DMS153 treated with DMSO at 0.1 percent for 48 hours (cell line): Measurements from ENCODE around the gene PLXNB2.

Experiments used
- DNase-seq: peaks from one replicate; lab custom pipeline; 2025; ENCODE audit not compliant: unreplicated experiment; lab: John Stamatoyannopoulos, UW

PLXNB2 gene

DNA sequence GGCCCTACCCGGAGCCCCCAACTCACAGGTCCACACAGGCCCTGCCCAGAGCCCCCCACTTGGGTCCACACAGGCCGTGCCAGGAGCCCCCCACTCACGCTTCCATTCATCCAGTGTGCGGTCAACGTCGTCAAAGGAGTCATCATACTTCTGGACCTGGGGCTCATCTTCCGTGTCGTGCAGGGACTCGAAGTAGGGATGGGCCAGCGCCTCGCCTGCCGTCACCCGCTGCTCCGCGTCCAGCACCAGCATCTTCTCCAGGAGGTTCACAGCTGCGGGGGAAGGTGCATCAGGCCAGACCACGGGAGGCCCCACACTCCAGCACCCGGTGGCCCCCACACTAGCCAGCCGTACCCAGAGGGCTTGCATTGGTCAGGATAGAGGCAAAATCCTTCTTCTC, 52.3 kb downstream of the PLXNB2 start:
- DNase-seq, result no peak

DNA sequence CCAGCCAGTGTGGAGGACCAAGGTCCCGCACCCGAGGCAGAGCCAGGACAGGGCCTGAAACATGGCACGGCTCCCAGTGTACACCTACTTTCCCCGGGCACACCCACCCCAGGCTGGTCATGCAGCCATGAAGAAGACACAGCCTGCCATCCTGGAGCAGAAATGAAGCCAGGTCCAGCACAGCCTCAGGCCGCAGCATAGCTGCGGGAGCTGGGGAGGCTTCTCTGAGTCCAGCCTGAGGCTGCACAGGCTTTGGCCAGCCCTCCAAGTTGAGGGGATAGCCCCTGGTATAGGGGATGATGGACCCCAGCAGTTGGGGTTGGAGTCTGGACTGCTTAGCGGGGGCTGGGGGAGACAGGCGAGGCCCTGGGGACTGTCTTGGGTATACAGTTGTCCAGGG, 53.5 kb downstream of the PLXNB2 start:
- no peak for DNase-seq

- DNase-seq, result no peak
Observed at GRCh38 chr22:50253046-50253915, 54.2 kb downstream of the PLXNB2 start.

GRCh38 chr22:50252082-50253045, 55.1 kb downstream of the PLXNB2 start:
- peak; percentile 22 for DNase-seq

DNA sequence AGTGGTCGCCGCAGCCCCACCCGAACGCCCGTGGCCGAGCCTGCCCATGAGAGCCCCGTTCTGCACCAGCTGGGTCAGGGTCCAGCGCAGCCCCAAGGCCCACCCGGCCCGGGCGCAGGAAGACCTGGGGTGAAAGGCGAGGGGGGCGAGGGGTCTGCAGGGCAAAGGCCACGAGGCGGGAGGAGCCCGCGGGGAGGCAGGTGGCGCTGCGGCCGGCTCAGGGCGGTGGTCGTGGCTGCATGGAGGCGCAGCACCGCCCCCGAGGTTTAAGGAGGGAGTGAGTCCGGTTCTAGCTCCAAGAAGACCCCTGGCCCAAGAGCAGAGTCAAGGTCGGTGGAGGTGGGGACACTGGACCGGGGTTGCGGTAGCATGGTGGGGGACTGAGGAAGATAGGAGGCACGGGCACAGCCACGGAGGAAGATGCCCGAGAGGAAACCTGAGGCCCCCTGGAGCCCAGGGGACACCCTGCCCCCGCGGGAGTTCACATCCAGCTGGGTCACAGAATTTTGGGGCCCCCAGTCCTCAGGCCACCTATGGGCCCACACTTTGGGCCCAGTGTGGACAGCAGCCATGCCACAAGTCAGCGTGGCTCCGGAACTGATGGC, 55.9 kb downstream of the PLXNB2 start:
- DNase-seq, result no peak

- peak; percentile 58 for DNase-seq
Observed at GRCh38 chr22:50250555-50251476, 56.6 kb downstream of the PLXNB2 start, which contains the start of gene HDAC10. Gene HDAC10 (minus strand): TSS chr22:50251265. CDS start chr22:50251032, 233 bp downstream.

GRCh38 chr22:50250249-50250554, 57.2 kb downstream of the PLXNB2 start:
- no peak for DNase-seq

DNA sequence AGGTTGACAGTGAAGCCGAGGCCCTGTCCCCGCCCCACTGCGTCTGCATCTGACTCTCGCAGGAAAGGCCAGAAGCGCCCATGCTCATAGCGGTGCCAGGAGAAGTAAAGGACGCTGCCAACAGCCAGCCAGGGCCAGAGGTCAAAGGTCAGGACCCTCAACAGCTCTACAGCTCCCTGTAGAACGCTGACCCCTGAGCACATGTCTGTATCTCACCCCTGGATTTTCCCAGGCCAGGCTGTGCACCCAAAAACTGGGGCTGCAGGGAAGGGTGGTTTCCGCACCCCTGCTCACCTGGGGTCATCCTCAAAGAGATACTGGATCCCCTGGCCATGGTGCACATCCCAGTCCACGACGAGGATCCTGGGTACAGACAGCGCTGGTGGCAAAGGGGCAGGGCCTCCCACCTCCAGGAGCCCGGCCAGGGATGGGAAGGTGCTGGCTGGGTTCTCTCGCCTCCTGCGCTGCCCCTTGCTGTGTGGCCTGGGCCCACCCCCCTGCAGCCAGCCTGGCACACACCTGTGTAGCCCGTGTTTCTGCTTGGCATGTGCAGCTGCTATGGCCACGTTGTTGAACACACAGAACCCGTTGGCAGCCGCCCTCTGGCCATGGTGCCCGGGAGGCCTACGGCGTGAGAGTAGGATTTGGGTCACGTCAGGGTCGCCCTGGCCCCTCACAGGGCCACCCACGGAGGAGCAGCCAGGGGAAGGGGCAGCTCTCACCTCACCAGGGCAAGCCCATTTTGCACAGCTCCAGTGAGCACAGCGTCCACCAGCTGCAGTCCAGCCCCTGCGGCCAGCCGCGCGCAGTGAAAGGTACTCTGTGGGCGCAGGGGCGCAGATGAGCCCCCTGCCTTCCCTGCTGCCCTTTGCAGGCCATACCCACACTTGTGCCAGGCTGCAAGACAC, 57.9 kb downstream of the PLXNB2 start:
- no peak for DNase-seq

DNA sequence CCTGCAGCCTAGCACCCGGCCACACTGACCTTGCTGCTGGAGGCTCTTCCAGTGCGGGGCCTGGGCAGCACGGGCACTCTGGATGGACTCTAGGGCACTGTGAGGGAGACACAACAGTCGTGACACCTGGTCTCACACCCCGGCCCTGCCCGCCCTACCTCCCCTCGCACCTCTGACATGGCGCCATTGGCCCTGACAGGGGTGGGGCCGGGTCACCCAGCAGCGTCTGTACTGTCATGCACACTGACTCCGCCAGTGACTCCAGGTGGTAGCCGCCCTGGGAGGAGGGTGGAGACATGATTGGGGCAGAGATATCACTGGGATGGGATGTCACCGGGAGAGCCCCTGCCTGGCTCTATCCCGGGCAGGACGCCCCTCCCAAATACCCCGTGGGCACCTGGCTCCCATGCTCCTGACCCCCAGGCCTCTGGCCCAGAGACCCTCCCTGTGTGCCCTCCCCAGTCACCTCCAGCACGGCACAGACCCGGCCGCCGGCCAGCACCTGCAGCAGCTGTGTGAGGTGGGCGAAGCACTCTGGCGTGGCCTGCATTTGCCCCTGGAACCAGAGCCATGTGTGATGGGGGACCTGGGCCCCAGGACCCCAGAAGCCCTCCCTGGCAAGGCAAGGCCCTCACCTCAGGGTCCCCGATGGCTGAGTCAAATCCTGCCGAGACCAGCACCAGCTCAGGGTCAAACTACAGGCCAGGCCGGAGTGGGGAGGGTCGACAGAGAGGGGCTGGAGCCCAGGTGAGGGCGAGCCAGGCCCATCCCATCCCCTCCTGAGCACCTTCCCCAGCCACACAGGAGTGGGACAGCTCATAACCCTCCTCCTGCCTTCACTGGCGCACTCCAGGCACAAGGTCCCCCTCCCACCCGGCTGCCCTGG, 59.0 kb downstream of the PLXNB2 start:
- DNase-seq, result no peak

DNA sequence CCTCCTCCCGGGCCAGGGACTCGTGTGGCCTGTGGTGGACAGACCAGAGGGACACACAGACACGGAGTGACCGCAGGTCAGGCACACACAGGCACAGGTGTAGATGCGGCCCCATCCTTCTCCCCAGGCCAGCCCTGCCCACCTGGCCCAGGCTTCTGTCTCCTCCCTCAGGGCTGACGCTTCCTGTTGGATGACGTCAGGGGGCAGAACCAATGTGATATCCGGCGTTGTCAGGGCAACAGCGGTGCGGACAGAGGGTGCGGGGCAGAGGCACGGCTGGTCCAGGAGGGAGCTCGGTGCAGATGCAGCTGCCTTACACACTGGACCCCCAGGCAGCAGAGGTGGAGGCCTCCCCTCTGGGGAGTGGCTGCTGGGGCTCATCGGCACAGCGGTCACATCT, 59.7 kb downstream of the PLXNB2 start:
- peak; percentile 78 for DNase-seq

GRCh38 chr22:50246242-50247175, 60.9 kb downstream of the PLXNB2 start:
- no peak for DNase-seq

DNA sequence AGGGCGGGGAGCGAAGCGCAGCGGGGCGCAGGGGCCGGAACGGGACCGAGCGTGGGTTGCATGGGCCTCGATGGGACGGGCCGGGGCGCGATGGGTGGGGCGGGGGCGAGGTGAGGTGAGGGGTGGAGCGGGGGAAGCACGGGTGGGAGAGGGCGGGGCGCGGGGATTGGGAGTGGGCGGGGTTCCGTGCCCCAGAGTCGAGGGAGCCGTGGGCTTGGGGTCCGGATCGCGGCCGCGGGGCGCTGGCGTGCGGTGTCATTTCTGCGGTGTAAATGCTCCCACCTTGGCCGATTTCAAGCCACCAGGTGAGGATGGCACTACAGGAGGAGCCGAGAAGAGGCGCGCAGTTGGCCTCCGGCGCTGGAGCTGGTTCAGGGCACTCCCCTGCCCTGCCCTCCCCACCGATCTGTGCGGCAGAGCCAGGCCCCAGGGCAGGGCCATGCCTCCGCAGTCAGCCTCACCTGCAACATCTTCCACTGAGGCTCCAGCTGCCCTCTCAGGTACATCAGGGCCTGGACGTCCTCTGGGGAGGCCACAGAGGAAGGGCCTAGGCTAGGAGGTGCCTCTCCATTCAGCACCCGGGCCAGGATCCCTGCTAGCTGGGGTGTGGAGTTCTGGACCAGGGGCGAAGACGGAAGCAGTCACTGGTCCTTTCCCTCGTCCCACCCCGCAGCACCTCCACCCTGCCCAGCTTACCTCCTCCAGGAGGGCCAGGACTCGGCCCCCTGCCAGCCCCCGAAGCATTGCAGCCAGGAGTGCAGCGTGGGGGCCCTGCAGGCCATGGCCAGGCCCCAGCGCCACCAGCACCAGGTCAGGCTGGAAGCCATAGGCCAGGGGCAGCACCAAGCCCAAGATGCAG, 62.0 kb downstream of the PLXNB2 start:
- no peak for DNase-seq

DNA sequence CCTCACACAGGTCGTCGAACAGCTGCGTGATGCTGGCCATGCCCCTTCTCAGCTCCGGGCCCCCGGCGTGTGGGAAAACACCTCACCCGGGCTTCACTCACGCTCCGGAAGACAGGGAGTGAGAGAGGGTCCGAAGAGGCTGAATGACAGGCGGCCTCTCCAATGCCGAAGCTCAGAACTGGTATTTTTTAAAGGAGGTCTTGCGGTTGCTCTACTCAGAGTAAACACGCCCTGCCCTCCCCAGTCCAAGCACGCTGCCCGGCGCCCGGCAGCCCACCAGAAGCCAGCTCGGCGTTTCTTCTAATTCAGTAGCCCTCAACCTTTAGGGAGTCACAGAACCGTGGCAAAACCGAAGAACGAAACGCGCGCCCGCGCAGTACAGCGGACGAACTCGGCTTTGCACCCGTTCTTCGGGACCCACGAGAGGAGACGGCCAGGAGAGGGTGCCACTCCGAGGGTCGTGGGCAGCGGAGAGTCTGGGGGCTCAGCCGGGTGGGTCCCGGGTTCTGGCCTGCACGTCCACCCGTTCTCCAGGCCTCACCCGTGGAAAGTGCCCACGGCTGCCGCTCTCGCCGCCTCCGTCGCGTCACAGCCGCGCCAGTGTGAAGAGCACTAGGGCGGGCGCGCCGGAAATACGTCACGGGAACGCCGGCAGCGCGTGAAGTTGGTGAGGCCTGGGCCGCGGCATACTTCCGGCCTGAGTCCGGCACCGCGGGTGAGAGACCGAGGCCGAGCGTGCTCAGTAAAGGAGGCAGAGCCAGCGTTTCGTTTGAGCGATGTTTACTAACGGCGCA, 62.8 kb downstream of the PLXNB2 start, which contains the start of gene TUBGCP6:
TUBGCP6 (minus strand) TSS at position 604 of the 794 bp plus-strand sequence; CDS start at position 40, 564 bp downstream.
- DNase-seq, result peak; percentile 78

- DNase-seq, result no peak
Observed at GRCh38 chr22:50243685-50244419, 63.6 kb downstream of the PLXNB2 start.
